ENCODE data around the gene MBIP.

MBIP gene

DNA sequence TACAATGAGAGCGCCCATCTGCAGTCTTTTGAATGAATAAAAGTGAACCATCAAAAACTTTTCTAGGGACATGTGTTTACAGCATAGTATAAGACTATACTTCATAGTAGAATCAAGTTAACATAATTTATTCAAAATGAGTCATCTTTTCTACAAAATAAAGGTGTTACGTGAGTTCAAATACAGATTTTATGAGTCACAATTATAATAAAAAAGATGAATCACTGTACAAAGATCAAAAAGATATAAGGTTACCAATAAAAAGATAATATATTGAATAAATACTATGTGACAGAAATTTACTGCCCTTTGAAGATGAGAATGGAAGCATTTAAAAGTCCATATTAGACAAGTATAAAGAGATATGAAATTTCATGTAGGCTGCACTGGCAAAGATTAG is 2.8 kb downstream of the MBIP start:
- TF ChIP-seq, protein P1, sequence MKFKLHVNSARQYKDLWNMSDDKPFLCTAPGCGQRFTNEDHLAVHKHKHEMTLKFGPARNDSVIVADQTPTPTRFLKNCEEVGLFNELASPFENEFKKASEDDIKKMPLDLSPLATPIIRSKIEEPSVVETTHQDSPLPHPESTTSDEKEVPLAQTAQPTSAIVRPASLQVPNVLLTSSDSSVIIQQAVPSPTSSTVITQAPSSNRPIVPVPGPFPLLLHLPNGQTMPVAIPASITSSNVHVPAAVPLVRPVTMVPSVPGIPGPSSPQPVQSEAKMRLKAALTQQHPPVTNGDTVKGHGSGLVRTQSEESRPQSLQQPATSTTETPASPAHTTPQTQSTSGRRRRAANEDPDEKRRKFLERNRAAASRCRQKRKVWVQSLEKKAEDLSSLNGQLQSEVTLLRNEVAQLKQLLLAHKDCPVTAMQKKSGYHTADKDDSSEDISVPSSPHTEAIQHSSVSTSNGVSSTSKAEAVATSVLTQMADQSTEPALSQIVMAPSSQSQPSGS (tag by site-specific recombination; IDR thresholded peaks at IDR 0.05; ENCODE audit: low read depth) = peak; percentile 78
- no peak for TF ChIP-seq YY1 (tag by site-specific recombination; IDR thresholded peaks at IDR 0.05)
- TF ChIP-seq ZNF184 (tag by site-specific recombination; IDR thresholded peaks at IDR 0.05) = 0 out of 2 replicates have a peak, but pooled peaks have one; percentile 31
- TF ChIP-seq ZNF629 (tag by site-specific recombination; IDR thresholded peaks at IDR 0.05) = peak; percentile 80
- TF ChIP-seq, protein P2, sequence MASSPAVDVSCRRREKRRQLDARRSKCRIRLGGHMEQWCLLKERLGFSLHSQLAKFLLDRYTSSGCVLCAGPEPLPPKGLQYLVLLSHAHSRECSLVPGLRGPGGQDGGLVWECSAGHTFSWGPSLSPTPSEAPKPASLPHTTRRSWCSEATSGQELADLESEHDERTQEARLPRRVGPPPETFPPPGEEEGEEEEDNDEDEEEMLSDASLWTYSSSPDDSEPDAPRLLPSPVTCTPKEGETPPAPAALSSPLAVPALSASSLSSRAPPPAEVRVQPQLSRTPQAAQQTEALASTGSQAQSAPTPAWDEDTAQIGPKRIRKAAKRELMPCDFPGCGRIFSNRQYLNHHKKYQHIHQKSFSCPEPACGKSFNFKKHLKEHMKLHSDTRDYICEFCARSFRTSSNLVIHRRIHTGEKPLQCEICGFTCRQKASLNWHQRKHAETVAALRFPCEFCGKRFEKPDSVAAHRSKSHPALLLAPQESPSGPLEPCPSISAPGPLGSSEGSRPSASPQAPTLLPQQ (tag by site-specific recombination; IDR thresholded peaks at IDR 0.05) = 0 out of 2 replicates have a peak, but pooled peaks have one; percentile 21
- no peak for TF ChIP-seq ZNF530 (tag by site-specific recombination; IDR thresholded peaks at IDR 0.05; ENCODE audit: low read depth)
- TF ChIP-seq, protein P3, sequence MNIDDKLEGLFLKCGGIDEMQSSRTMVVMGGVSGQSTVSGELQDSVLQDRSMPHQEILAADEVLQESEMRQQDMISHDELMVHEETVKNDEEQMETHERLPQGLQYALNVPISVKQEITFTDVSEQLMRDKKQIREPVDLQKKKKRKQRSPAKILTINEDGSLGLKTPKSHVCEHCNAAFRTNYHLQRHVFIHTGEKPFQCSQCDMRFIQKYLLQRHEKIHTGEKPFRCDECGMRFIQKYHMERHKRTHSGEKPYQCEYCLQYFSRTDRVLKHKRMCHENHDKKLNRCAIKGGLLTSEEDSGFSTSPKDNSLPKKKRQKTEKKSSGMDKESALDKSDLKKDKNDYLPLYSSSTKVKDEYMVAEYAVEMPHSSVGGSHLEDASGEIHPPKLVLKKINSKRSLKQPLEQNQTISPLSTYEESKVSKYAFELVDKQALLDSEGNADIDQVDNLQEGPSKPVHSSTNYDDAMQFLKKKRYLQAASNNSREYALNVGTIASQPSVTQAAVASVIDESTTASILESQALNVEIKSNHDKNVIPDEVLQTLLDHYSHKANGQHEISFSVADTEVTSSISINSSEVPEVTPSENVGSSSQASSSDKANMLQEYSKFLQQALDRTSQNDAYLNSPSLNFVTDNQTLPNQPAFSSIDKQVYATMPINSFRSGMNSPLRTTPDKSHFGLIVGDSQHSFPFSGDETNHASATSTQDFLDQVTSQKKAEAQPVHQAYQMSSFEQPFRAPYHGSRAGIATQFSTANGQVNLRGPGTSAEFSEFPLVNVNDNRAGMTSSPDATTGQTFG (tag by site-specific recombination; IDR thresholded peaks at IDR 0.05; ENCODE audit: borderline replicate concordance) = 0 out of 2 replicates have a peak, but pooled peaks have one; percentile 26
- peak; percentile 56 for TF ChIP-seq ZEB2 (tag by site-specific recombination; IDR thresholded peaks at IDR 0.05)
- TF ChIP-seq SP7 (tag by site-specific recombination; IDR thresholded peaks at IDR 0.05) = peak; percentile 89
- 0 out of 2 replicates have a peak, but pooled peaks have one; percentile 24 for TF ChIP-seq KLF10 (tag by site-specific recombination; IDR thresholded peaks at IDR 0.05)
- TF ChIP-seq, protein P4, sequence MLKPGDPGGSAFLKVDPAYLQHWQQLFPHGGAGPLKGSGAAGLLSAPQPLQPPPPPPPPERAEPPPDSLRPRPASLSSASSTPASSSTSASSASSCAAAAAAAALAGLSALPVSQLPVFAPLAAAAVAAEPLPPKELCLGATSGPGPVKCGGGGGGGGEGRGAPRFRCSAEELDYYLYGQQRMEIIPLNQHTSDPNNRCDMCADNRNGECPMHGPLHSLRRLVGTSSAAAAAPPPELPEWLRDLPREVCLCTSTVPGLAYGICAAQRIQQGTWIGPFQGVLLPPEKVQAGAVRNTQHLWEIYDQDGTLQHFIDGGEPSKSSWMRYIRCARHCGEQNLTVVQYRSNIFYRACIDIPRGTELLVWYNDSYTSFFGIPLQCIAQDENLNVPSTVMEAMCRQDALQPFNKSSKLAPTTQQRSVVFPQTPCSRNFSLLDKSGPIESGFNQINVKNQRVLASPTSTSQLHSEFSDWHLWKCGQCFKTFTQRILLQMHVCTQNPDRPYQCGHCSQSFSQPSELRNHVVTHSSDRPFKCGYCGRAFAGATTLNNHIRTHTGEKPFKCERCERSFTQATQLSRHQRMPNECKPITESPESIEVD (tag by site-specific recombination; IDR thresholded peaks at IDR 0.05) = peak; percentile 89
- TF ChIP-seq ZNF223 (tag by site-specific recombination; IDR thresholded peaks at IDR 0.05) = no peak
- TF ChIP-seq OSR2 (tag by site-specific recombination; IDR thresholded peaks at IDR 0.05) = peak; percentile 47; the same call in 1 of the 2 replicates
- TF ChIP-seq ZXDB (tag by site-specific recombination; IDR thresholded peaks at IDR 0.05) = peak; percentile 53; the same call in 1 of the 2 replicates
- peak; percentile 34; the same call in 1 of the 2 replicates for TF ChIP-seq TCF7L2 (IDR thresholded peaks at IDR 0.05; ENCODE audit: borderline replicate concordance, low read depth, low read length)
- TF ChIP-seq ZNF366 (tag by site-specific recombination; conservative IDR thresholded peaks at IDR 0.05) = peak; percentile 81
- TF ChIP-seq ZNF24 (tag by site-specific recombination; IDR thresholded peaks at IDR 0.05) = 0 out of 2 replicates have a peak, but pooled peaks have one; percentile 52
- TF ChIP-seq ZNF585B (tag by site-specific recombination; IDR thresholded peaks at IDR 0.05) = no peak
- peak; percentile 78; the same call in 1 of the 2 replicates for TF ChIP-seq ZNF843 (tag by site-specific recombination; IDR thresholded peaks at IDR 0.05)
- ChIA-PET POLR2A (no interaction called here), CTCF (no interaction called here)
- no peaks in the 10 kb centered on the region for H3K9me3 ChIP-seq (ENCODE audit: control insufficient read depth, insufficient read depth, low read depth, low read length)
- H3K36me3 ChIP-seq (ENCODE audit: control insufficient read depth in 2 of 2, insufficient read depth in 1 of 2, low read length in 2 of 2) = peaks cover under 1 to 15% of the 10 kb centered on the region in 2 experiments; a peak in 2 of 3 replicates
- H3K27ac ChIP-seq (ENCODE audit: extremely low read depth, low read depth, low read length) = no peak overlapping the region
- H3K4me3 ChIP-seq (ENCODE audit: low read depth, low read length) = no peak overlapping the region
- peaks cover 18% of the 10 kb centered on the region for H3K4me1 ChIP-seq (ENCODE audit: control insufficient read depth, insufficient read depth, low read length)

DNA sequence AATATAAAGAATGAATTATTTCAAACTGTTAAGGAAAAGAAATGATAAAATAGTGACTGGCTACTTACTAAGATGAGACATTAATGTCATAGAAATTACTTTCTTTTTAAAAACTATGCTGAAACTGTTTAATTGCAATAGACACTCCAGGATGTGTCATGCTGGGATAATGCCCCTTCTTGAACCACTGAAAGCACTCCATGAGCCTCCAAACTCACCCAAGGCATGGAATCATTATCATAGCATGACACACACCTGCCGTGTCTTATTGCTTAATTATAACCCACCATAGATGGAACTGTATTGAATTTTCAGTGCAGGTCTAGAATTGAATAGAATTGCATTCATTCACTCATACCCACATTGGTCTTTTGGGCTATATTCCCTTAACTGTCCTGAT is 4.3 kb downstream of the MBIP start:
- Histone ChIP-seq H3K9me3 (ENCODE audit: control insufficient read depth, insufficient read depth, low read depth, low read length) (no peaks in the 10 kb centered on the region), H3K36me3 (ENCODE audit: control insufficient read depth in 2 of 2, insufficient read depth in 1 of 2, low read length in 2 of 2) (peaks cover 12 to 23% of the 10 kb centered on the region in 2 experiments; a peak in 2 of 3 replicates), H3K4me3 (ENCODE audit: low read depth, low read length) (no peak overlapping the region), H3K4me1 (ENCODE audit: control insufficient read depth, insufficient read depth, low read length) (peaks cover 18% of the 10 kb centered on the region), H3K27ac (ENCODE audit: extremely low read depth, low read depth, low read length) (no peak overlapping the region)
- ChIA-PET POLR2A (no interaction called here), CTCF (no interaction called here)
- peak; percentile 53 for TF ChIP-seq ZIC2 (tag by site-specific recombination; IDR thresholded peaks at IDR 0.05)
- TF ChIP-seq, protein P2 (tag by site-specific recombination; IDR thresholded peaks at IDR 0.05) = no peak
- TF ChIP-seq, protein P5, sequence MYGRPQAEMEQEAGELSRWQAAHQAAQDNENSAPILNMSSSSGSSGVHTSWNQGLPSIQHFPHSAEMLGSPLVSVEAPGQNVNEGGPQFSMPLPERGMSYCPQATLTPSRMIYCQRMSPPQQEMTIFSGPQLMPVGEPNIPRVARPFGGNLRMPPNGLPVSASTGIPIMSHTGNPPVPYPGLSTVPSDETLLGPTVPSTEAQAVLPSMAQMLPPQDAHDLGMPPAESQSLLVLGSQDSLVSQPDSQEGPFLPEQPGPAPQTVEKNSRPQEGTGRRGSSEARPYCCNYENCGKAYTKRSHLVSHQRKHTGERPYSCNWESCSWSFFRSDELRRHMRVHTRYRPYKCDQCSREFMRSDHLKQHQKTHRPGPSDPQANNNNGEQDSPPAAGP (tag by site-specific recombination; IDR thresholded peaks at IDR 0.05) = no peak
- TF ChIP-seq ZNF610 (tag by site-specific recombination; IDR thresholded peaks at IDR 0.05; ENCODE audit: borderline replicate concordance) = no peak
- no peak for TF ChIP-seq ZNF664 (tag by site-specific recombination; IDR thresholded peaks at IDR 0.05)
- TF ChIP-seq, protein P6, sequence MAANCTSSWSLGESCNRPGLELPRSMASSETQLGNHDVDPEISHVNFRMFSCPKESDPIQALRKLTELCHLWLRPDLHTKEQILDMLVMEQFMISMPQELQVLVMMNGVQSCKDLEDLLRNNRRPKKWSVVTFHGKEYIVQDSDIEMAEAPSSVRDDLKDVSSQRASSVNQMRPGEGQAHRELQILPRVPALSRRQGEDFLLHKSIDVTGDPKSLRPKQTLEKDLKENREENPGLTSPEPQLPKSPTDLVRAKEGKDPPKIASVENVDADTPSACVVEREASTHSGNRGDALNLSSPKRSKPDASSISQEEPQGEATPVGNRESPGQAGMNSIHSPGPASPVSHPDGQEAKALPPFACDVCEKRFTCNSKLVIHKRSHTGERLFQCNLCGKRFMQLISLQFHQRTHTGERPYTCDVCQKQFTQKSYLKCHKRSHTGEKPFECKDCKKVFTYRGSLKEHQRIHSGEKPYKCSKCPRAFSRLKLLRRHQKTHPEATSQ (tag by site-specific recombination; IDR thresholded peaks at IDR 0.05) = no peak
- TF ChIP-seq HOXA7 (CRISPR knock-in tag; IDR thresholded peaks at IDR 0.05; ENCODE audit: borderline replicate concordance) = no peak
